GM19193 (cell line): ENCODE results near the gene SSUH2.

ENCODE experiments used
- POLR2A ChIP-seq: IDR thresholded peaks from 4 replicates; pipeline ENCODE4 v1.6.1; 2011; ENCODE audit not compliant: insufficient read depth, insufficient read length; ENCODE audit errors: extremely low read depth

The SSUH2 gene

DNA sequence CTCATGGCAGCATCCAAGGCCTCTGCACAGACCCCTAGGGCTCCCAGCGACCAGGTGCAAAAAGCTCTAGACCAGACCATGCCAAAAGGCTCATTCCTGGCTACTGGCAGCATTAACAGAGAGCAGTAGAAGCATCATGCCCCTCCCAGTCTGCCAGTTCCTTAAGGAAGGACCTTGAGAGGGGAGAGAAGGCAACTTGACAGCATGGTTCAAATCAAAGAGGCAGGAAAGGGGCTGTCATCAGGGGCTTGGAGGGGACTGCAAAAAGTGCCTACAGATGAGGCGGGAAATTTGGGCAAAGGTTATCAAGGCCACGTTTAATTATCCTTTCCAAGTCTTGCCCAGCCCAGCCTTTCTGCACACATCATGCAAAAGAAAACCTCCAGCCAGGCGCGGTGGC is 64.7 kb downstream of the SSUH2 start:
- no peak for TF ChIP-seq POLR2A

DNA sequence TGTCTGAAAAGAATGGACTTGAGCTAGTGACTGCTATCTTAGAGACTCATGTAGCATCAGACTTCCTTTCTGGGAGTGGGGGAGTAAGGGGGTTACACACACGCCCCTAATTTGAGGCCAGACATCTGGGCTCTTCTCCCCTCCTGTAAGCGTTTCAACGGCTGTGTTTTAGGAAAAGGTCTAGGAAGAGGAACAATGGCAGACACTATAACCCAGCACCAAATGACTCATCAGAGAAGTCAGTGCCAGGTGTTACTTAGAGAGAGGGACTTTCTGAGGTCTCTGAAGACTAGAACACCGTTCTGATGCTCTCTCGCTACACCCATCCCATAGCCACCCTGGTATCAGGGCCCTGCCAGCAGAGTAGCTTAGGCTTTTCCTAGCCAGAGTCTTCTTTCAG is 65.5 kb downstream of the SSUH2 start:
- TF ChIP-seq POLR2A: no peak

DNA sequence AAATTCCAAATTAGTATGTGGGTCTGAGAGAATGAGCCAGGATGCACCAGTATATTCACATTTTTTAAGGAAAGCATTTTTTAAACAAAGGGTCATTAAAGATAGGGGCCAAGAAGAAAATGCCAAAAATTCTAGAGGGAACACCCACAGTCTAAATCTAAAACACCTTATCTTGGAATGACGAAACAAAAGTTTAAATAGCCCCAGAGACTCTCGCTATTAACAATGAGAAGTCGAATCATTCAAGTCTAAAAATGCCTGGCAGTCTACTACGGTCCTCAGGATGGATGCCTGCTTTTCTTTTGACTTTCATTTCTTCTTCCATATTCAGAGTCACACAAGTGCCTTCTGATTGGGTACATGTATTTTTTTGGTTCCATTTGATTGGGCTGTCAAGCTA is 66.3 kb downstream of the SSUH2 start:
- TF ChIP-seq POLR2A: no peak

DNA sequence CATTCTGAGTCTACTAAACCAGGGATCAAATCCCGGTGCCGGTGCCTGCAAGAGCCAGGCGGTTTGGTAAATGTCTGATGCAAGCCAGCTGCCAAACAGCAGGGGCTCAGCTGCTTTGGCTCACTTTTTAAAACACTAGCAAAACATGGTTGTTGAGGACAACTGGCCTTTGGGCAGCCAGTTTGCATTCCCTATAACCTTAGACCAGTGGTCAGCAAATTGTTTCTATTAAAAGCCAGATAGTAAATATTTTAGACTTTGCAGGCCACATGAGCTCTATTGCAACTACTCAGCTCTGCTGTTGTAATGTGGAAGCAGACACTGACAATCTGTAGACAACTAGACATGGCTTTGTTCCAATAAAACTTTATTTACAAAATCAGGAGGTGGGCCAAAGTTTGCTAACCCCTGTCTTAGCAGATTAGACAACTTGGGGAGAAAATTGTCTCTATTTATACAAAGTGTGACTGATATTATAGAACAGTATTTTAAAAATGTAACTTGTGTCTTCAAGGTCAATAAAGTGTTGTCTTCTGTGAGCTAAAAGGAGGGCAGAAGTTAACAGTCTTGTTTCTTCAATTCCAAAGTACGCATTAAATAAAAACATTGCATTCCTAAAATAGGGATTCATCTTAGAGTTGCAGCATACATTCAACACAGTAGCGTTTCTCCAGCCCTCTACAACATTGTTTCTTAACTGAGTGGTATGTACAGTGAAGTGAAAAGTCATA is 67.6 kb downstream of the SSUH2 start:
- no peak for TF ChIP-seq POLR2A

DNA sequence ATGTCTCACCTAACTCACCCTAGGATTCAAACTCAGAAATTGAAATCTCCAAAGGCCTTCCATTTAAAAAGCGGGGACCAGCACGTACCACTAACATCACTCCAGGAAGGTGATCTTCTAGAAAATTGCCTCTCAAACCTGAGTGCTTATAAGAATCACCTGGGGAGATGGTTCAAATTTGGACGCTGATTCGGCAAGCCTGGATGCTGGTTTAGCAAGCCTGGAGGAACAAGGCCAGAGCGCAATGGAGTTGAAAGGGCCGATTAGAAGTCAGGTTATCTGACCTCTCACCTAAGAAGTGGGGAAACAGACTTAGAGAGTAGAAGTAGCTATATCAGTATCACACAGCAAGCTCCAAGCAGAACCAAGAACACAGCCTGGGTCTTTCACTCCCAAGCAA is 68.2 kb downstream of the SSUH2 start:
- no peak for TF ChIP-seq POLR2A

DNA sequence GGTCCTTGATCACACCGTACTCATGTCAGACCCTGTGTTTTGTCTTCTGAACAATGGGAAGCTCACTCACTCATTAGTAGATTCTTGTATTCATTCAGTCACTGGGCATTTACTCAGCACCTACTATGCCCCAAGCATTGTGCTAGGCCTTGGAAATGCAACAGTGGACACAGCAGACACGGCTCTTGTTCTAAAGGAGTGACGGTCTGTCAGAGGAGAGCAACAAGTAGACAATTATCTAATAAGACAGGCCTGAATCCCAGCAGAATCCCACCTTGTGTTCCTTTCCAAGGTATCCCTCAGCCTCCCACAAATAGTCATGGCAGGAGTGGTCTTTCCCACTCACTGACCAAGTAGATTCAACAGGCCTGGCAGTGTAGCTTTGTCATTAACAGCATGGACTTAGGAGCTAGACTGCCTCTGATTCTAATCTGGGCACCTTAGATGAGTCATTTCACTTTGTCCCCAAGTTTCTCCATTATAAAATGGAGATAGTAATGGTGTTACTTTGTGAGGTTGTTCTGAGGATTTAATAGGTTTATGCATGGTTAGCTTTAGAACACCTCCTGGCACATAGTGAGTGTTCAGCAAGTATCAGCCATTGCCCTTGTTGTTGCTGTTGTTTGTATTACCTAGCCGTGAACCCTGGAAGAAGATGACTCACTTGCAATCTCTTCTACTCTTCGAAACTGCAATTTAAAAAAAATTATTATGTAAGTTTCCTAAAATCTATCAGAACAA is 69.1 kb downstream of the SSUH2 start:
- TF ChIP-seq POLR2A: no peak

DNA sequence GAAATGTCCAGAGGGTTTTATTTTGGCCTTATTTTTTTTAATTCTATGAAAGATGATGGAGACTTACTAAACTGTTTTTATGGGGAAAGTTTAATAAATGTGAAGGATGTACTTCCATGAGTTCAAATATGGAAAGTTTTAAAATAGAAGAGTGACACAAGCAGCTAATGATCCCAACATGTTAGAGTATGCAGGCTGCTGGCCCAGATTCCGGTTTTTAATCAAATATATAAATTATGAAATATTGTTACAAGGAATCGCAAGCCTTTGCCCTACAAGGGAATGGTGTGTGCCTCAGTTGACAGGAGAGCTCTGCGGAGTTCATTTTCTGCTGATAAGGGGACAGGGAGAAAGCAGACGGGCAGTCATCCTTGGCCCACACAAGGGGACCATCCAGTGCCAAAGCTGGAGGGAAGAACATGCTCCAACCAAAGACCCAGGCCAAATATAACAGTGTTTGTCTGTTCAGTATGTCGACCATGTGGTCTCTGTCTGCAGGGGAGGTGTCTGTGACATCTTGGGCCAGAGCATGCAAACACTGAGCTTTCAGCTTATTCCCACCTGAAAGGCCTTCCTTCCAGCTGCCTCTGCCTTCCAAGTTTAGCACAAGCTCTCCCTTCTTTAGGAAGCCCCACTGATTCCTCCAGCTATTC is 69.8 kb downstream of the SSUH2 start:
- no peak for TF ChIP-seq POLR2A

DNA sequence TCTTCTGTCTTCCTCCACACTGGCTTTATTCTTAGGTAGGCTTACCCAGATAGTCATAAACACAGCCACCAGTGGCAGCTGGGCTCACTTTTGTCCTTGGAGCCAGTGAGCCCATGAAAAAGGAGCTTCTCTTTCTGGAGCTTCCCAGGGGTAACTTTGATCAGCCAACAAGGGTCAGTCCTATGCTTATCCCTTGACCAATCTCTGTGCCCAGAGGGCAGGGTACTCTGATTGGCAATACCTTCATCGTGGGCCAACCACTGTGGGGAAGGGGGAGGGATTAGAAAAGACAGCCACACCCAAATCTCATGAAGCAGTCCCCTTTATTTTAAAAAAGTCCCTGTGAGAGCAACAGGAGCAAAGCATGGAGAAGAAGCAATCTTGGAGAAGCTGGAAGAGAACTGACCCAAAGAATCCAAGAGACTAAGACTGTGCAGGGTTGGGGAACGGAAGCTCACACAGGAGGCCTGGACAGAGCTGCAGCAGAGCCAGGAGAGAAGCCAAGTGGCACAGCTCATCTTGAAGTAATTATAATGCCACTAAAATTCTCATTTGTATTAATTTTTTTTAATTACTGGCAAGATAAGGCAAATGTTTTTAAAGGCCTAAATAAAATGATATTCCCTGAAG is 70.4 kb downstream of the SSUH2 start:
- TF ChIP-seq POLR2A: no peak

DNA sequence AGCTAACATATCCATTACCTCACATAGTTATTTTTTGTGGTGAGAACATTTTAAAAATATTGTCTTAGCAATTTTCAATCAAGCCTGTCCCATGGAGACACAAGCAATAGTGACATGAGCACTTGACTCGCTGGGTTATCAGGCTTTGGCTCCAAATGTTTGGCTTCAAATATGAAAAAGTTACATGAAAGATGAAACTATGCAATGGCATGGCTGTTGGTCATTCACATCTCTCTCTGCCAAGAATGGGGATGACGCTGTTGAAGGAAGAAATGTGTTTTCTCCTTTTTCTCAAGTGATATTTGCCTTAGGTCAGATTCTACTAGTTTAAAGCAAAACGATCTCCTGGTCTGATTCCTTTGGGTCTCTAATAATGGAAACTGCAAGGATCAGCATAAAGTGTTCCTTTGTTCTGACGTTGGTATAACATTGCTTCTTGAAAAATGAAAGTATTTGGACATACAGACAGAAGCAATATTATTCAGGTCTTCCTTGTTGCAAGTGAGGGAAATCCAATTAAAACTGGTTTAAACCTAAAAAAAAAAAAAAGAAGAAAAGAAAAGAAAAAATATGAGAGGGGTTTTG is 71.2 kb downstream of the SSUH2 start:
- TF ChIP-seq POLR2A: no peak

DNA sequence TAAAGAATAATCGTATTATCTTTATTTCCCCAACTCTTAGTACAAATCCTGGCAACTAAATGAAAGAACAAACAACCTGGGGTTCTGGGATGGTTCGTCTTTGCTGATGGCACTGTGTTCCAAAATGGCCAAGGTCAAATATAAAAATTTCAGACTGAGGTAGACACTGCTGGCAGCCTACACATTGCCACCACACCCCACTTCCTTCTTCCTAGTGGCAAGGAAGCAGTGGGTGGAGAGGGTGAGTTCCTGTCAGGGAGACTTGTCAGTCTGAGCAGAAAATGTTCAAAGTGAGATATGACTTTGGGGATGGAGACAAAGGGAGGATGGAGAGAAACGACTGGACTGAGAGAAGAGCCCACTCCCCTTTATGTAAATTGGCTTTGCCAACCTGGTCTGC is 73.3 kb downstream of the SSUH2 start:
- no peak for TF ChIP-seq POLR2A
